ENCODE data around the gene AGPS.
A peak's percentile ranks its signal among the peaks of the same experiment; 100 is the strongest.
"Not testable (repeated sequence)": the region's sequence is repeated elsewhere in the genome, so short reads cannot be mapped to it uniquely, and the experiment has no call there.

Gene AGPS

GRCh38 chr2:177391822-177392372, 676 bp upstream of the AGPS start:
- no peak for DNase-seq (ENCODE audit: low read depth)

DNA sequence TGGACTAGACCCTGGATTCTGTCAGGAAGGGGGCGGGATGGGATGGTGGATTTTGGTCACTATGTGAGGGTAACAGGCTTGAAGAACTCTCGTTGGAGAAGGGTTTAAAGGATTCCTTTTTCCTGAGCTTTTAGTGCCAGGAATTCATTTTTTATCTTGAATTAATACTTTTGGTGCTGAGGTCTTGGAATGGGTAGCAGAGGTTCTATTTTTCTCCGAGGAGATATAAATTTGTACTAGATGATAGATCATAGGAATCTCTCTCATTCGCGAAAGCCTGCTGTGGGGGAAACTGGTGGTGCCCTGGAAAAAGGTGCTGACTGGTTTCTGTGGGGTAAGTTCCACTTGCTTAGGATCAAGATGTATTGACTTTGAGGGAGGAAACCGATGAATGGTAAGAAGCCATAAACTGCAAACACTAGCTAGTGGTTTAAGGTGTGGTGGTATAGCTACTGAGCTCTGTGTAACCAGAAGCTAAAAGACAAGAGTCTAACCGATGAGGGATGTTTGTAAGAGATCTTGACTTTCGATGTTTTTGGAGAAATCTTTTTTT, 706 bp downstream of the AGPS start:
- no peak for DNase-seq (ENCODE audit: low read depth)

GRCh38 chr2:177393824-177394593, 1.4 kb downstream of the AGPS start:
- no peak for DNase-seq (ENCODE audit: low read depth)

DNA sequence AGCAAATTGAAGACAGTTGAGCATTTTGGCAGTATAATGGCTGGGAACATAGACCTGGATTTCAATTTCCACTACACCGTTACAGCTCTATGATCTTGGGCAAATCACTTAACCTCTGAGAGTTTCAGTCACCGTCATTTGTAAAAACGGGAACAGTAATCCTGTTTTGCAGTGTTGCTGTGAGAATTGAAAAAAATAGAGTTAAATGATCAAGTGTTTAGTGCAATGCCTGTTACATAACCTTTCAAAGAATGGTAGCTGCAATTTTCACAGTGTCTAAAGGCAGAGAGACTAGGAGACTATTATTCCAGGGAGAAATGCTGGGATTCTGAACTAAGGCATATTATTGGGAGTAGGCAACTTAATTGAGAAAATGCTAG, 2.0 kb downstream of the AGPS start:
- DNase-seq (ENCODE audit: low read depth): no peak

DNA sequence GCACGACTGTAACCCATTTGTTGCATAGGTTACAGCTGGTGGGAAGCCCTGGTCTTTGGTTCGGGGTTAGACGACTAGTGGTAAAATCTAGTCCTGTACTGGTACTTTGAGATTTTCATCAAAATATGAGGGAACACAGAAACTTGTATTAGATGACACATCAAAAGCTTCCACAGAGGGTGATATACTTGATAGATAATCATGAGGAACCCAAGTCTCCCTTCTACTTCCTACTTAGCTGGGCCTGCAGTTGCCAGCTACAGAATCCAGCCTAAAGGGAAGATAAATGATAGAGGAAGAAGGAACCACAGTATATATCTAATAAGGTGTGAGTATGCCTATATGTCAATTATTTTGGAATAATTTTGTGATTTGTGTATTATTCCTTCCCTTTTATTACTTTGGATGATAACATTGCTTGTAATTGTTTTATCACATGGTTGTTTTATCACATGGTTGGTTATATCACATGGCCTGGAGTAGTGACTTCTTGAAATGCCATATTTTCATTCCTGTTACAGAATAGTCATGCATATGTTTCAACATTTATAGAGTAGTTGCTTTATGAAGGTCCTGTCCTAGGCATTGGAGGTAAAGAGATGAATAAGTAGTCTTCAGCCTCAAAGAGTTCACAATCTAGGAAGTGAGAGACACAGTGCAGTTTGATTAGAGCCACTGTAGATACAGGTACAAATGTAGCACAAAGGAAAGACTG, 2.9 kb downstream of the AGPS start:
- DNase-seq (ENCODE audit: low read depth): no peak

- peak; percentile 84 for DNase-seq (ENCODE audit: low read depth)
Observed at GRCh38 chr2:177396703-177397460, 4.3 kb downstream of the AGPS start.

GRCh38 chr2:177397481-177398289, 5.1 kb downstream of the AGPS start:
- DNase-seq (ENCODE audit: low read depth): peak; percentile 97

- no peak for DNase-seq (ENCODE audit: low read depth)
Observed at GRCh38 chr2:177398290-177398683, 5.7 kb downstream of the AGPS start.

DNA sequence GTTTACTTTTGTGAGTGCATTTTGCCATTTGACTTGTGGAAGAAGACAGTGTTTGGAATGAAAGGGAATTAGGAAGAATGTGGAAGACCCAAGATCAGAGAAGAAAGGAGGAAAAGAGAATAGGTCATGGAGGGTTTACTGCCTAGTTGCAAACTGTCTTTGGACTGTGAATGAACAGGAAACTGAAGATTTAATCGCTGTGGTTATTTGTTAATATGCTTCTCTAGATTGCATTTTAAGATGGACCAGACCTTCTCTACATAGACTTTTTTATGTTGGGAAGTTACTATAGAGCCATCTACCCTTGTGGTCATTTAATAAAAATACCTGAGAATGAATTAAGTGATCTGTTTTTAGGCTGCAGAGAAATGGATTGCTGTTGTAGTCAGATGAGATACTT, 6.2 kb downstream of the AGPS start:
- DNase-seq (ENCODE audit: low read depth): no peak

DNA sequence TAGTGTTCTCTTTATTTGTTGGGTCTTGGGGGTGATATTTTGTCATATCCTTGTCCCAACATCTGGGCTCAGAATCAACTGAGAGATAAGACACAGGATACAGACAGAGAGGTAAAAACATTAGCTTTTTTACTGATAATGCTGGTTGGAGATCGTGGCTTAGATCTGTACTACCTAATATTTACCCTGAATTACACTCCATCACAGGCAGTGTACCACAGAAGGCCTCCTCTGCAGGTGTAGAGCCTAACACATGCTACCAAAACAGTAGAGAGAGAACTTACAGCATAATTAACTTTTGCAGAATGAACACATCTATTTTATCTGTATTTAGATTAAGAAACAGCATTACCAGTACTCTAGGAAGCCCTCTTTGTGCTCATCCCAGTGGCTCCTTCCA, 6.8 kb downstream of the AGPS start:
- no peak for DNase-seq (ENCODE audit: low read depth)

DNA sequence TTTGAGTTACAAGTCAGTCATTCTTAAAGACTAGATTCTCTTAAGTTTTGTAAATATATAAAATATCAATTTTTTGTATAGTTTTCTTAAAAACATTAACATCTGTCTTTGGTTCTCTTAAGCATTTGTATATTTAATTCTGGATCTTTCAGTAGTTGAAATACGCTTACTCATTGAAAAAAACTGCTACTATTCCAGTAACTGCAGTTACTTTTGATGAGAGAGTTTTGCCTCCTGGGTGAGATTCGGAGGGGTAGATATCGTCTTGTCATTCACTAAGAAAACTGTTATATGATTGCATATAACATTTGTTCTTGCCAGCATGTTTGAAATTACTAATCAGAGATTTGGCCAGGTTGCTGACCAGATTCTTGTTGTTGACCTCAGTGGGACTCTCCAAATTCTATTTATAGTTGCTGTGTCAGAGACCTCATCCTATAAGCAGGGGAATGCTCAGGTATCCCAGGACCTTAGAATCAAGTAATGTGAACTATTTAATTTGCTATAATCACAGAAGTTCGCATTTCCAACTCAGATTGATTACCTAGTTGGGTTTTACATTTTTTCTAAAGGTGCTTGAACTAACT, 7.9 kb downstream of the AGPS start:
- DNase-seq (ENCODE audit: low read depth): no peak

- DNase-seq (ENCODE audit: low read depth): no peak
Observed at GRCh38 chr2:177402096-177402495, 9.5 kb downstream of the AGPS start.

DNA sequence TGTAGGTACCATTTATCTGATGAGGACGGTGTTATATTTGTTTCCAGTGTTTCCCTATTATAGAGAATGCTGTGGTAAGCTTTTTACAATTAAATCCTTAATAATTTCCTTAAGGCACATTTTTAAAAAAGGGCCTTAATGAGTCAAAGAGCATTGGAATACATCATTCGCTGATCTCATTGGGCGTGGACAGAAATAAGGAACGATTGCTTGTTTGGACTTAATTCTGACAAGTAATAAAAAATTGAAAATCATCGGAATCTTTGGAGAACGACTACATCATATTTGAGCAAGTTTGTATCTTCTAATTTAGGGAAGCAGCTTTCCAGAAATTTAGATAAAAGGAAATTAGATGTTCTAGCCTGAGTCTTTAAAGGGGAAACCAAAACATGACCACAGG, 11.3 kb downstream of the AGPS start:
- no peak for DNase-seq (ENCODE audit: low read depth)

- DNase-seq (ENCODE audit: low read depth): no peak
Observed at GRCh38 chr2:177404243-177404642, 11.7 kb downstream of the AGPS start.

DNA sequence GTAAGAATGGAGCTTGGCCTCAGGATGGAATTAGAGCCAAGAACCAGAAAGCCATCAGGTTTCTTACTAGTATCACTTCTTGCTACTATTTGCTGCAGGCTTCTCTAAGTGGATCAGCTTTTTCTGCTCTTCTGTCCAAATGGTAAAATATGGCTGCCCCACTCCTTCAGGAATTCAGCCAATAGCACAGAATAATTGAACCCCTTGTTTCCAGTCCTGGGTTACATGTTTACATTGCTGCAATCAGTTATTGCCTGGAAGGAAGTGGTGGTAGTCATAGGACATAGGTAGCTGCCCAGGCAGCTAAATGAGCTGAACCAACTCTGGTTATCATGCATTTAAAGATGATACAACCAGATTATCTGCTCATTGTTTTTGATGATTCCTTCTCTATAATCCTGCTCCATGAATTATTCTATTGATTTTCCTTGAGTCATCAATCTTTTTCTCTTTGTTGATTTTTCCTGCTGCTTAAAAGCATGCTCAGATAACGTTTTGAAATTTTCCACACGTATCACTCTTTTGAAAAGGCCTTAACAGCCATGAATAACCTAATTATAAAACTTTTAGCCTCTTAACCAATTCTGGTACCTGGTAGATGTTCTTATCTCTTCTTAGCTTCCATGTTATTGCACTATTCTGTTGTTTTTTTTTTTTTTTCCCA, 12.6 kb downstream of the AGPS start:
- no peak for DNase-seq (ENCODE audit: low read depth)

GRCh38 chr2:177406182-177406581, 13.6 kb downstream of the AGPS start:
- no peak for DNase-seq (ENCODE audit: low read depth)

DNA sequence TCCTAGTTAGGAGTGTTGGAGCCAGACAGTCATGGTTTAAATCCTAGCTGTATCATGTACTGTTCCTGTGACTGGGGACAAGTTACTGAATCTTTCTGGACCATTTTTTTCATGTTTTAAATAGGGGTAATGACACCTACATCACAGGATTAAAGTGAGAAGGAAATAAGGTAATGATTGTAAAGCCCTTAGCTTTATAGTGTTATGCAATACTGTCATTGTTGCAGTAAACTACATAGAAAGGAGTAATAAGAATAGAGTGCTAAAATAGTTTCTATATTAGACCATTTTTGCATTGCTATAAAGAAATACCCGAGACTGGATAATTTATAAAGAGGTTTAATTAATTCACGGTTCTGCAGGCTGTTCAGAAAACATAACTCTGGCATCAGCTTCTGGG, 14.5 kb downstream of the AGPS start:
- no peak for DNase-seq (ENCODE audit: low read depth)

GRCh38 chr2:177410629-177411028, 18.1 kb downstream of the AGPS start:
- not testable (repeated sequence) for DNase-seq (ENCODE audit: low read depth)

- no peak for DNase-seq (ENCODE audit: low read depth)
Observed at GRCh38 chr2:177413703-177414102, 21.1 kb downstream of the AGPS start.

- DNase-seq (ENCODE audit: low read depth): peak; percentile 44
Observed at GRCh38 chr2:177419274-177419673, 26.7 kb downstream of the AGPS start.

DNA sequence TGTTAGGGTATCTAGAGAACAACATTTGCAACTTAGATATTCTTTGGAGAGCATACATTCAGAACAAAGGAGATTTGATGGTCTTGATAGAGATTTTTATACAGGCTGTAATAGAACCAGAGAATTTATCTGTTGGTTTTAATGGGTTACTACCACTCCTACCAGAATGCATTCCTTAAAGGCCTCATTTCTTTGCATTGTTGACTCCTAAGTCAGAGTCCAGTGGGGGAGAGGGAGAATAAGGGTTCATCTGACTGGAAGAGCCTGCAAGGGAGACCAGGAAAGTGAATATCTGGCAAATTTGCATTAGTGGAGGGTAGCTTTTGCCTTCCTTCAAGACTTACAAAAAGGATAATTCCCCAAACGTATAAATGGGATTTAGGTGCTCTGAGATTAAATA, 29.7 kb downstream of the AGPS start:
- peak; percentile 52 for DNase-seq (ENCODE audit: low read depth)
